Astrocyte of the spinal cord (primary cell): ENCODE data around the gene PRKAR1B.

Experiments
- DNase-seq: peaks from one replicate; pipeline ENCODE4 v3.0.0; 2011; ENCODE audit warnings: low read depth, low spot score
- H3K4me3 ChIP-seq: 2 replicates; pipeline ENCODE4 v1.5.1; 2011; ENCODE audit warnings: low read depth, mild to moderate bottlenecking, low read length, moderate library complexity
- CTCF ChIP-seq: IDR thresholded peaks from 2 replicates; pipeline ENCODE4 v1.5.1; 2012; ENCODE audit warnings: low read depth, mild to moderate bottlenecking, low read length, inconsistent platforms
- in situ Hi-C: cut with HindIII; loops from 2 replicates; pipeline ENCODE4 v1.10.0; 2017; ENCODE audit warnings: low sequenced_read_pairs

PRKAR1B gene

GRCh38 chr7:567305-567883, 159.7 kb downstream of the PRKAR1B start:
- H3K4me3 ChIP-seq: no peak overlapping the region
- in situ Hi-C loops: no loop called here
- DNase-seq: no peak
- TF ChIP-seq CTCF: no peak

- no peak overlapping the region for H3K4me3 ChIP-seq
- no peak for DNase-seq
- in situ Hi-C loops: no loop called here
- TF ChIP-seq CTCF: no peak
Observed at GRCh38 chr7:566100-566499, 161.0 kb downstream of the PRKAR1B start.

GRCh38 chr7:564176-564865, 162.8 kb downstream of the PRKAR1B start:
- no peak for TF ChIP-seq CTCF
- DNase-seq: no peak
- H3K4me3 ChIP-seq: no peak overlapping the region
- in situ Hi-C loops: no loop called here

- no peak for TF ChIP-seq CTCF
- H3K4me3 ChIP-seq: no peak overlapping the region
- no peak for DNase-seq
- in situ Hi-C loops: no loop called here
Observed at GRCh38 chr7:563629-564170, 163.4 kb downstream of the PRKAR1B start.

- no peak for DNase-seq
- no peak overlapping the region for H3K4me3 ChIP-seq
- in situ Hi-C loops: no loop called here
Observed at GRCh38 chr7:562789-563628, 164.1 kb downstream of the PRKAR1B start.

More at GRCh38 chr7:562789-563628, 164.1 kb downstream of the PRKAR1B start:
- no peak for TF ChIP-seq CTCF
